ENCODE measurements around the gene AJM1.

DNA sequence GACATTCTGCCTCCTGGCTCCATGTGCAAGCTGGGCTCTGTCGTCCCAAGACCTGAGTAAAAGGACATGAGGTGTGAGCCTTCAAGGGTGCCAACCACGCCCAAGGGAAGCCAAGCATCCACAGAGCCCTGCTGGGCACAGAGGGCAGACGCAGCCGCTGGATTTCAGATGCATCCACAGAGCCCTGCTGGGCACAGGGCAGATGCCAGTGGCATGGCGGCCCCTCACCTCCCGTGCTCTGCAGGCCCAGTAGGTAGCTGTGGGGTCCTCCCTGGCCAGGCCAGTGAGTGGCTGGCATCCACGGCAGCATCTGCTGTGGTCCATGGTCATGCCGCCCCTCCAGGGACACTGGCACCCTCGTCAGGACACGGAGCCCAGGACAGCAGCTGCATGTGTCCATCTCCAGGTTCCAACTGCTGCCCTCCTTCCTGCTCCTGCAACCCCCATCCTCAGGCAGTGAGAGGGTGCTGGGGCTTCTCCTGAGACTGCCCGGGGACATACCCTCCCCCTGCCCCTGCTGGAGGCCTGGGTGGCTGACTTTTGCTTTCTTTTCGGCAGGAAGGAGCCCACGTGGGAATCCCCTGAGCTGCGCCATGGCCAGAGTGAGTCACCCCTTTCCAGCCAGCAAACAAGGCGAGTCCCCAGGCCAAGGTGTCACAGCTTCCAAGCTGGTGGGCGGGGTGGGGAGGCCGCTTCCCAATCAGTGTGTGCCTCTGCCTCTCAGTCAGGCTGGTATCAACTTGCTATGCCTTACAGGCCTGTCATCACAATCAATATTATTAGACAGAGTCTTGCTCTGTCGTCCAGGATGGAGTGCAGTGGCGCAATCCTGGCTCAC is 40.0 kb downstream of the AJM1 start:
- TF ChIP-seq, protein P1, sequence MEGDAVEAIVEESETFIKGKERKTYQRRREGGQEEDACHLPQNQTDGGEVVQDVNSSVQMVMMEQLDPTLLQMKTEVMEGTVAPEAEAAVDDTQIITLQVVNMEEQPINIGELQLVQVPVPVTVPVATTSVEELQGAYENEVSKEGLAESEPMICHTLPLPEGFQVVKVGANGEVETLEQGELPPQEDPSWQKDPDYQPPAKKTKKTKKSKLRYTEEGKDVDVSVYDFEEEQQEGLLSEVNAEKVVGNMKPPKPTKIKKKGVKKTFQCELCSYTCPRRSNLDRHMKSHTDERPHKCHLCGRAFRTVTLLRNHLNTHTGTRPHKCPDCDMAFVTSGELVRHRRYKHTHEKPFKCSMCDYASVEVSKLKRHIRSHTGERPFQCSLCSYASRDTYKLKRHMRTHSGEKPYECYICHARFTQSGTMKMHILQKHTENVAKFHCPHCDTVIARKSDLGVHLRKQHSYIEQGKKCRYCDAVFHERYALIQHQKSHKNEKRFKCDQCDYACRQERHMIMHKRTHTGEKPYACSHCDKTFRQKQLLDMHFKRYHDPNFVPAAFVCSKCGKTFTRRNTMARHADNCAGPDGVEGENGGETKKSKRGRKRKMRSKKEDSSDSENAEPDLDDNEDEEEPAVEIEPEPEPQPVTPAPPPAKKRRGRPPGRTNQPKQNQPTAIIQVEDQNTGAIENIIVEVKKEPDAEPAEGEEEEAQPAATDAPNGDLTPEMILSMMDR (IDR thresholded peaks at IDR 0.05), result no peak
- TF ChIP-seq POLR2A (IDR thresholded peaks at IDR 0.05), result no peak

Measured in thyroid gland (tissue), 4 donors.